ENCODE results near the gene COPS6. TPM values are rescaled to one million over a fixed set of nuclear protein-coding genes. Genes with fewer than 3 reads are reported as not detected.

The COPS6 gene
- 151 to 186 TPM (median 173 TPM) in 5 replicates for total RNA-seq (2022; extraction: Qiagen RNA extraction)

GRCh38 chr7:100088621-100089457, at the start of gene COPS6:
TSS of gene COPS6 (plus strand) at chr7:100088969. CDS start at chr7:100088991, 22 bp downstream.

GRCh38 chr7:100049441-100050291, 39.1 kb upstream of the COPS6 start, which contains the start of gene ZSCAN21:
TSS of gene ZSCAN21 (plus strand) at chr7:100049774. CDS start at chr7:100057007, 7,233 bp downstream.

GRCh38 chr7:100081535-100082102, 7.2 kb upstream of the COPS6 start, which contains the start of gene ZNF3:
TSS of gene ZNF3 (minus strand) at chr7:100081723. CDS start at chr7:100077357, 4,366 bp downstream.

GRCh38 chr7:100101016-100101862, 12.5 kb downstream of the COPS6 start, which contains the start of the genes AP4M1 and MCM7:
TSS of gene AP4M1 (plus strand) at chr7:100101643. CDS start at chr7:100101715, 72 bp downstream.
TSS of gene MCM7 (minus strand) at chr7:100101397. CDS start at chr7:100101294, 103 bp downstream.

GRCh38 chr7:100119072-100119969, 30.6 kb downstream of the COPS6 start, which contains the start of the genes CNPY4 and TAF6:
TSS of gene CNPY4 (plus strand) at chr7:100119634. CDS start at chr7:100119745, 111 bp downstream.
TSS of gene TAF6 (minus strand) at chr7:100119358. CDS start at chr7:100114209, 5,149 bp downstream.

GRCh38 chr7:100126931-100127865, 38.4 kb downstream of the COPS6 start, which contains the start of gene MBLAC1:
TSS of gene MBLAC1 (plus strand) at chr7:100126967. CDS start at chr7:100127396, 429 bp downstream.

Other genes with a start within 250 kb of the COPS6 start
- not detected in 5 replicates for gene OR2AE1, start 211.9 kb upstream of the COPS6 start, total RNA-seq (2022; extraction: Qiagen RNA extraction)
- 24.9 to 30.2 TPM (median 26.4 TPM) in 5 replicates for gene TRIM4, start 169.4 kb upstream of the COPS6 start, total RNA-seq (2022; extraction: Qiagen RNA extraction)
- 0.16 TPM in 1 of 5 replicates, not detected in the others for gene GJC3, start 159.3 kb upstream of the COPS6 start, total RNA-seq (2022; extraction: Qiagen RNA extraction)
- gene AZGP1, start 112.9 kb upstream of the COPS6 start, total RNA-seq (2022; extraction: Qiagen RNA extraction), result not detected in 5 replicates
- 7.0 to 11.8 TPM (median 10.2 TPM) in 5 replicates for gene ZKSCAN1, start 73.4 kb upstream of the COPS6 start, total RNA-seq (2022; extraction: Qiagen RNA extraction)
- 10.2 to 12.5 TPM (median 11.2 TPM) in 5 replicates for gene ZSCAN21, start 39.2 kb upstream of the COPS6 start, total RNA-seq (2022; extraction: Qiagen RNA extraction)
- gene ZNF3, start 7.2 kb upstream of the COPS6 start, total RNA-seq (2022; extraction: Qiagen RNA extraction), result 18.0 to 25.2 TPM (median 21.2 TPM) in 5 replicates
- 224 to 240 TPM (median 235 TPM) in 5 replicates for gene MCM7, start 12.4 kb downstream of the COPS6 start, total RNA-seq (2022; extraction: Qiagen RNA extraction)
- 13.6 to 16.3 TPM (median 14.9 TPM) in 5 replicates for gene AP4M1, start 12.7 kb downstream of the COPS6 start, total RNA-seq (2022; extraction: Qiagen RNA extraction)
- 61.2 to 74.5 TPM (median 65.1 TPM) in 5 replicates for gene TAF6, start 30.4 kb downstream of the COPS6 start, total RNA-seq (2022; extraction: Qiagen RNA extraction)
- gene CNPY4, start 30.7 kb downstream of the COPS6 start, total RNA-seq (2022; extraction: Qiagen RNA extraction), result 9.1 to 12.2 TPM (median 10.7 TPM) in 5 replicates
- 2.1 to 3.3 TPM (median 3.1 TPM) in 5 replicates for gene MBLAC1, start 38.0 kb downstream of the COPS6 start, total RNA-seq (2022; extraction: Qiagen RNA extraction)
- gene LAMTOR4, start 59.9 kb downstream of the COPS6 start, total RNA-seq (2022; extraction: Qiagen RNA extraction), result 134 to 208 TPM (median 177 TPM) in 5 replicates
- 9.0 to 13.9 TPM (median 13.0 TPM) in 5 replicates for gene TRAPPC14, start 69.8 kb downstream of the COPS6 start, total RNA-seq (2022; extraction: Qiagen RNA extraction)
- 0.06 to 0.12 TPM (median 0.08 TPM) in 5 replicates for gene GAL3ST4, start 79.6 kb downstream of the COPS6 start, total RNA-seq (2022; extraction: Qiagen RNA extraction)
- gene GPC2, start 88.4 kb downstream of the COPS6 start, total RNA-seq (2022; extraction: Qiagen RNA extraction), result 0.60 to 1.1 TPM (median 0.95 TPM) in 5 replicates
- 0.07 to 0.52 TPM (median 0.15 TPM) in 5 replicates for gene STAG3, start 88.9 kb downstream of the COPS6 start, total RNA-seq (2022; extraction: Qiagen RNA extraction)
- 0.05 TPM in 1 of 5 replicates, not detected in the others for gene PVRIG, start 131.0 kb downstream of the COPS6 start, total RNA-seq (2022; extraction: Qiagen RNA extraction)
- not detected in 5 replicates for gene SPDYE3, start 218.7 kb downstream of the COPS6 start, total RNA-seq (2022; extraction: Qiagen RNA extraction)